GM18519 (cell line): Measurements from ENCODE around the gene KASH5.

Experiments used
- ATAC-seq: cut with Tn5 transposase; IDR thresholded peaks from one replicate; pipeline ENCODE4 v1.9.1; 2021; ENCODE audit warnings: mild to moderate bottlenecking, moderate library complexity; ENCODE audit not compliant: unreplicated experiment, low FRiP score

Gene KASH5

GRCh38 chr19:49387936-49388372 is at the start of gene KASH5:
TSS of gene KASH5 (plus strand) at chr19:49388249. CDS start at chr19:49390884, 2,635 bp downstream.
- ATAC-seq: no peak

GRCh38 chr19:49338691-49339300 is 49.3 kb upstream of the KASH5 start:
- no peak for ATAC-seq

GRCh38 chr19:49339301-49340068 is 48.6 kb upstream of the KASH5 start:
- no peak for ATAC-seq

GRCh38 chr19:49340069-49340864 is 47.8 kb upstream of the KASH5 start:
- ATAC-seq: no peak

- no peak for ATAC-seq
These were observed 47.0 kb upstream of the KASH5 start for GRCh38 chr19:49340865-49341718.

- no peak for ATAC-seq
These were observed 45.7 kb upstream of the KASH5 start for GRCh38 chr19:49342291-49342721.

- ATAC-seq: no peak
These were observed 44.9 kb upstream of the KASH5 start for GRCh38 chr19:49343123-49343522.

GRCh38 chr19:49344505-49345423 is 43.3 kb upstream of the KASH5 start:
- ATAC-seq: no peak

- no peak for ATAC-seq
These were observed 40.9 kb upstream of the KASH5 start for GRCh38 chr19:49347191-49347590.

GRCh38 chr19:49347835-49348234 is 40.2 kb upstream of the KASH5 start:
- ATAC-seq: no peak

GRCh38 chr19:49348305-49349189 is 39.5 kb upstream of the KASH5 start:
- no peak for ATAC-seq

GRCh38 chr19:49349567-49349966 is 38.5 kb upstream of the KASH5 start:
- ATAC-seq: no peak

- ATAC-seq: no peak
These were observed 32.1 kb upstream of the KASH5 start for GRCh38 chr19:49355909-49356353.

- ATAC-seq: no peak
These were observed 31.7 kb upstream of the KASH5 start for GRCh38 chr19:49356382-49356781.

- ATAC-seq: no peak
These were observed 30.9 kb upstream of the KASH5 start for GRCh38 chr19:49357186-49357585.

GRCh38 chr19:49359851-49360820 is 27.9 kb upstream of the KASH5 start:
- no peak for ATAC-seq

- no peak for ATAC-seq
These were observed 26.5 kb upstream of the KASH5 start for GRCh38 chr19:49361438-49362047.
